Measurements from ENCODE around the gene CAMK1D. TPM values are rescaled to one million over a fixed set of nuclear protein-coding genes. Genes with fewer than 3 reads are reported as not detected.

Gene CAMK1D
- total RNA-seq, 4 donors from 2014 or later: 0.55 to 2.2 (median 1.5) TPM

DNA sequence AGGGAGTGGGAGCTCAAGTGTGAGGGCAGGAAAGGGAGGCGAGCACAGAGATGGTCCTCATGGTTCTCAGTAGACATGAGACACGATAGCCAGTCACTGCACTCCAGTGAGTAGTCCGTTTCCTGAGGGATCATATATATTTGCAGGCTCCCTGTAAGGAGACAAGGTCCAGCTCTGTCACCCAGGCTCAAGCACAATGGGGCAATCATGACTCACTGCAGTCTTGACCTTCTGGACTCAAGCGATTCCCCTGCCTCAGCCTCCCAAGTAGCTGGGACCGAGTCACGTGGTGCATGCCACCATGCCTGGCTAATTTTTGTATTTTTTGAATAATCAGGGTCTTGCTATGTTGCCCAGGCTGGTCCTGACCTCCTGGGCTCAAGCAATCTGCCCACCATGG, 535.5 kb downstream of the CAMK1D start:
- TF ChIP-seq POLR2A (IDR thresholded peaks at IDR 0.05): no peak
- TF ChIP-seq, protein P1, sequence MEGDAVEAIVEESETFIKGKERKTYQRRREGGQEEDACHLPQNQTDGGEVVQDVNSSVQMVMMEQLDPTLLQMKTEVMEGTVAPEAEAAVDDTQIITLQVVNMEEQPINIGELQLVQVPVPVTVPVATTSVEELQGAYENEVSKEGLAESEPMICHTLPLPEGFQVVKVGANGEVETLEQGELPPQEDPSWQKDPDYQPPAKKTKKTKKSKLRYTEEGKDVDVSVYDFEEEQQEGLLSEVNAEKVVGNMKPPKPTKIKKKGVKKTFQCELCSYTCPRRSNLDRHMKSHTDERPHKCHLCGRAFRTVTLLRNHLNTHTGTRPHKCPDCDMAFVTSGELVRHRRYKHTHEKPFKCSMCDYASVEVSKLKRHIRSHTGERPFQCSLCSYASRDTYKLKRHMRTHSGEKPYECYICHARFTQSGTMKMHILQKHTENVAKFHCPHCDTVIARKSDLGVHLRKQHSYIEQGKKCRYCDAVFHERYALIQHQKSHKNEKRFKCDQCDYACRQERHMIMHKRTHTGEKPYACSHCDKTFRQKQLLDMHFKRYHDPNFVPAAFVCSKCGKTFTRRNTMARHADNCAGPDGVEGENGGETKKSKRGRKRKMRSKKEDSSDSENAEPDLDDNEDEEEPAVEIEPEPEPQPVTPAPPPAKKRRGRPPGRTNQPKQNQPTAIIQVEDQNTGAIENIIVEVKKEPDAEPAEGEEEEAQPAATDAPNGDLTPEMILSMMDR (IDR thresholded peaks at IDR 0.05 in 4 of 5, conservative IDR thresholded peaks at IDR 0.05 in 1 of 5): no peak

More for the DNA sequence above, 535.5 kb downstream of the CAMK1D start:
- DNase-seq (no peak), ATAC-seq (no peak)
- Histone ChIP-seq H3K27me3 (no peaks in the 10 kb centered on the region), H3K4me3 (no peak overlapping the region), H3K4me1 (peaks cover 0 to 3% of the 10 kb centered on the region in 2 donors), H3K36me3 (no peaks in the 10 kb centered on the region), H3K27ac (no peak overlapping the region), H3K9me3 (no peaks in the 10 kb centered on the region)
- in situ Hi-C loops (cut with MboI; ENCODE audit: low sequenced_read_pairs in 4 of 4) (loop anchor here in 1 of 4 donors (25.0 kb wide), 1 partner anchor 623 kb away; no protein-coding TSS in a partner anchor), intact Hi-C loops (cut with DNase I; ENCODE audit: low total_unique reads) (no loop called here)

MicroRNA genes within 50 kb of the gene (microRNA counts, 767-probe panel; counts per million panel counts)
- microRNA hsa-miR-548q: 356 to 448 counts per million in 2 donors

Small RNA genes within 50 kb of the gene (microRNA-seq; reads per million reads assigned to microRNA genes)
- gene MIR4480 (ENCODE audit: borderline replicate concordance in 2 of 2): 0 reads per million in 2 donors
- gene MIR4481 (ENCODE audit: borderline replicate concordance in 2 of 2): 0 reads per million in 2 donors
- gene MIR548Q (ENCODE audit: borderline replicate concordance in 2 of 2): 0 reads per million in 2 donors

Other genes starting within 250 kb of the CAMK1D start
- gene SEC61A2, start 219.9 kb upstream of the CAMK1D start, total RNA-seq: 1 to 10 TPM; 6.0 to 9.4 (median 8.6) TPM
- gene NUDT5, start 153.7 kb upstream of the CAMK1D start, total RNA-seq: 1 to 10 TPM; 5.1 to 8.2 (median 5.6) TPM
- gene CDC123, start 153.4 kb upstream of the CAMK1D start, total RNA-seq: 10 to 100 TPM; 31.0 to 54.3 (median 37.9) TPM

Measured in gastrocnemius medialis (tissue), 4 donors.